Activated CD4-positive, alpha-beta memory T cell treated with anti-CD3 and anti-CD28 coated beads for 36 hours (primary cell): Measurements from ENCODE around the gene DET1. TPM values are rescaled to one million over a fixed set of nuclear protein-coding genes. Genes with fewer than 3 reads are reported as not detected.
"Not testable (repeated sequence)": the region's sequence is repeated elsewhere in the genome, so short reads cannot be mapped to it uniquely, and the experiment has no call there.

Experiments
- CTCF ChIA-PET: fragments of 350-600 bp; sonication (Branson Sonifier 250); formaldehyde crosslinking; loops from one replicate; lab custom pipeline; 2021; ENCODE audit warnings: antibody characterized with exemption, inconsistent platforms; lab: Charles Lee
- POLR2A ChIA-PET: fragments of 350-600 bp; sonication (Branson Sonifier 250); formaldehyde crosslinking; loops from one replicate; lab custom pipeline; 2021; ENCODE audit warnings: antibody characterized with exemption; lab: Charles Lee
- DNase-seq: peaks from one replicate; pipeline ENCODE4 v3.0.0-alpha.2; 2020
- H3K27ac Mint-ChIP-seq: one replicate; pipeline ENCODE4 v1.8.0; 2021; ENCODE audit warnings: mixed read lengths
- H3K27me3 Mint-ChIP-seq: one replicate; pipeline ENCODE4 v1.8.0; 2021; ENCODE audit warnings: mixed read lengths
- H3K36me3 Mint-ChIP-seq: one replicate; pipeline ENCODE4 v1.8.0; 2021; ENCODE audit warnings: mixed read lengths
- H3K4me1 Mint-ChIP-seq: one replicate; pipeline ENCODE4 v1.8.0; 2021; ENCODE audit warnings: low read depth, mixed read lengths
- H3K4me3 Mint-ChIP-seq: one replicate; pipeline ENCODE4 v1.8.0; 2021; ENCODE audit warnings: mild to moderate bottlenecking, mixed read lengths
- H3K9me3 Mint-ChIP-seq: one replicate; pipeline ENCODE4 v1.8.0; 2021; ENCODE audit warnings: mixed read lengths
- intact Hi-C: fragments of 100-400 bp; cut with micrococcal nuclease; formaldehyde crosslinking; loops from one replicate; pipeline ENCODE4 v1.15.1; 2023
- total RNA-seq, 2 experiments: library from RNA; stranded (reverse); gene quantifications; one replicate each; pipeline ENCODE4 v1.2.3, GENCODE V29; 2021

The DET1 gene
- total RNA-seq, 2 experiments from 2014 or later, result 1.9 to 2.2 TPM

GRCh38 chr15:88564741-88565140, 18.3 kb upstream of the DET1 start:
- H3K9me3 Mint-ChIP-seq, result no peaks in the 10 kb centered on the region
- intact Hi-C loops, result no loop called here
- H3K27me3 Mint-ChIP-seq, result no peaks in the 10 kb centered on the region
- ChIA-PET CTCF (no interaction called here), POLR2A (no interaction called here)
- DNase-seq, result no peak
- H3K36me3 Mint-ChIP-seq, result no peaks in the 10 kb centered on the region
- H3K4me1 Mint-ChIP-seq, result no peaks in the 10 kb centered on the region
- H3K4me3 Mint-ChIP-seq, result no peak overlapping the region
- no peak overlapping the region for H3K27ac Mint-ChIP-seq

DNA sequence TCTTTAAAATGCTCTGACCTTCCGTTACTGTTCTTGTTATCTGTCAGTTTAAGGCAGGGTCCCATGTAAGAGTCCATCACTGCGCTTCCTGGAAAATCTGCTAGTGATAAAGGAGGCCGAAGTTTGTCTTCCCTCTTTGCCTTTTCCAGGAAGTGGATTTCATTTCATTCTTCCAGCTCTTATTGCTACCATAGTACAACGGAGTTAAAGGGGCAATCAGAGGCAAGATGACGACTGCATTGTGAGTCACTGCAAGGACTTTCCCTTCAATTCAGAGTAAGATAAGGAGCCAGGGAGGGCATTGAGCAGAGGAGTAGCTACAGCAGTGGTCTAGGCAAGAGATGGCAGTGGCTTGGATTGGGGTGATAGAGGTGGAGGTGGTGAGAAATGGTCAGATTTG, 17.2 kb upstream of the DET1 start:
- no peaks in the 10 kb centered on the region for H3K9me3 Mint-ChIP-seq
- H3K27me3 Mint-ChIP-seq, result no peaks in the 10 kb centered on the region
- no peak overlapping the region for H3K4me3 Mint-ChIP-seq
- intact Hi-C loops, result no loop called here
- H3K36me3 Mint-ChIP-seq, result no peaks in the 10 kb centered on the region
- H3K27ac Mint-ChIP-seq, result no peak overlapping the region
- DNase-seq, result no peak
- POLR2A ChIA-PET, result no interaction called here
- CTCF ChIA-PET, result no interaction called here
- no peaks in the 10 kb centered on the region for H3K4me1 Mint-ChIP-seq

GRCh38 chr15:88559565-88559964, 13.1 kb upstream of the DET1 start:
- POLR2A ChIA-PET, H3K27ac Mint-ChIP-seq: not testable (repeated sequence)

DNA sequence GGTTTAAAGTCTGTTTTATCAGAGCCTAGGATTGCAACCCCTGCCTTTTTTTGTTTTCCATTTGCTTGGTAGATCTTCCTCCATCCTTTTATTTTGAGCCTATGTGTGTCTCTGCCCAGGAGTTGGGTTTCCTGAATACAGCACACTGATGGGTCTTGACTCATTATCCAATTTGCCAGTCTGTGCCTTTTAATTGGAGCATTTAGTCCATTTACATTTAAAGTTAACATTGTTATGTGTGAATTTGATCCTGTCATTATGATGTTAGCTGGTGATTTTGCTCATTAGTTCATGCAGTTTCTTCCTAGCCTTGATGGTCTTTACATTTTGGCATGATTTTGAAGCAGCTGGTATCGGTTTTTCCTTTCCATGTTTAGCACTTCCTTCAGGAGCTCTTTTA, 11.5 kb upstream of the DET1 start:
- H3K27ac Mint-ChIP-seq, CTCF ChIA-PET, H3K4me3 Mint-ChIP-seq, H3K36me3 Mint-ChIP-seq, H3K4me1 Mint-ChIP-seq, H3K27me3 Mint-ChIP-seq, DNase-seq, POLR2A ChIA-PET, H3K9me3 Mint-ChIP-seq, intact Hi-C loops: not testable (repeated sequence)

More at GRCh38 chr15:88559565-88559964, 13.1 kb upstream of the DET1 start:
- CTCF ChIA-PET, H3K27me3 Mint-ChIP-seq, intact Hi-C loops, DNase-seq, H3K4me1 Mint-ChIP-seq, H3K4me3 Mint-ChIP-seq, H3K9me3 Mint-ChIP-seq, H3K36me3 Mint-ChIP-seq: not testable (repeated sequence)

- H3K4me3 Mint-ChIP-seq, H3K27ac Mint-ChIP-seq, CTCF ChIA-PET, DNase-seq, POLR2A ChIA-PET, H3K27me3 Mint-ChIP-seq, intact Hi-C loops, H3K36me3 Mint-ChIP-seq, H3K9me3 Mint-ChIP-seq: not testable (repeated sequence)
- peaks cover 11% of the 10 kb centered on the region for H3K4me1 Mint-ChIP-seq
Measured at GRCh38 chr15:88548009-88548408, 1.5 kb upstream of the DET1 start.

- not testable (repeated sequence) for H3K27me3 Mint-ChIP-seq, H3K36me3 Mint-ChIP-seq
Measured at GRCh38 chr15:88545578-88546247, 768 bp downstream of the DET1 start.

GRCh38 chr15:88543065-88543776, 3.3 kb downstream of the DET1 start:
- Mint-ChIP-seq H3K9me3 (no peaks in the 10 kb centered on the region), H3K4me1 (peaks cover 13% of the 10 kb centered on the region), H3K27me3 (no peaks in the 10 kb centered on the region), H3K36me3 (no peaks in the 10 kb centered on the region), H3K27ac (no peak overlapping the region), H3K4me3 (no peak overlapping the region)
- no peak for DNase-seq
- intact Hi-C loops, result no loop called here
- ChIA-PET POLR2A (no interaction called here), CTCF (no interaction called here)

More at GRCh38 chr15:88545578-88546247, 768 bp downstream of the DET1 start:
- peak overlapping the region; percentile 89 for H3K27ac Mint-ChIP-seq
- H3K4me1 Mint-ChIP-seq, result peaks cover 13% of the 10 kb centered on the region
- POLR2A ChIA-PET, result interaction anchor here (1.5 kb wide), 1 partner anchor 78 kb away, joined by 3 read pairs; the partner anchor contains the start of genes MRPL46 and MRPS11
- CTCF ChIA-PET, H3K9me3 Mint-ChIP-seq, DNase-seq: not testable (repeated sequence)
- intact Hi-C loops, result loop anchor here (1.0 kb wide), 6 partner anchors 73 to 543 kb away; partner anchors contain the start of genes ABHD2, HAPLN3, MRPL46 and MRPS11
- peak overlapping the region; percentile 88 for H3K4me3 Mint-ChIP-seq

DNA sequence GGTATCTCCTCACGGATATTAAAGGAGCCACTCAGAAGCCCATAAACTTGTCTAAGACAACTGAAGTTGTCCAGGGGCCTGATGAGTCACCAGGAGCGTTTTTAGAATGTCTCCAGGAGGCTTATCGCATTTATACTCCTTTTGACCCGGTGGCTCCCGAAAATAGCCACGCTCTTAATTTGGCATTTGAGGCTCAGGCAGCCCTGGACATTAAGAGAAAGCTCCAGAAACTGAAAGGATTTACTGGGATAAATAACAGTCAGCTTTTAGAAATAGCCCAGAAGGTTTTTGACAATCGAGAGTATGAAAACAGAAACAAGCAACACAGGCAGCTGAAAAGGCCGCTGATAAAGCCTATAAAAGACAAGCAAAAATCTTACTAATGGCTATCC, 4.1 kb downstream of the DET1 start:
- no peak overlapping the region for H3K27ac Mint-ChIP-seq
- no peaks in the 10 kb centered on the region for H3K27me3 Mint-ChIP-seq
- no peak overlapping the region for H3K4me3 Mint-ChIP-seq
- DNase-seq, result no peak
- ChIA-PET POLR2A (no interaction called here), CTCF (no interaction called here)
- H3K9me3 Mint-ChIP-seq, result no peaks in the 10 kb centered on the region
- peaks cover 11% of the 10 kb centered on the region for H3K4me1 Mint-ChIP-seq
- intact Hi-C loops, result no loop called here
- H3K36me3 Mint-ChIP-seq, result no peaks in the 10 kb centered on the region

GRCh38 chr15:88541709-88542341, 4.7 kb downstream of the DET1 start:
- Mint-ChIP-seq H3K27ac (no peak overlapping the region), H3K4me1 (peaks cover 6% of the 10 kb centered on the region), H3K4me3 (no peak overlapping the region), H3K36me3 (no peaks in the 10 kb centered on the region), H3K27me3 (no peaks in the 10 kb centered on the region), H3K9me3 (no peaks in the 10 kb centered on the region)
- DNase-seq, result no peak
- intact Hi-C loops, result no loop called here
- ChIA-PET CTCF (no interaction called here), POLR2A (no interaction called here)

DNA sequence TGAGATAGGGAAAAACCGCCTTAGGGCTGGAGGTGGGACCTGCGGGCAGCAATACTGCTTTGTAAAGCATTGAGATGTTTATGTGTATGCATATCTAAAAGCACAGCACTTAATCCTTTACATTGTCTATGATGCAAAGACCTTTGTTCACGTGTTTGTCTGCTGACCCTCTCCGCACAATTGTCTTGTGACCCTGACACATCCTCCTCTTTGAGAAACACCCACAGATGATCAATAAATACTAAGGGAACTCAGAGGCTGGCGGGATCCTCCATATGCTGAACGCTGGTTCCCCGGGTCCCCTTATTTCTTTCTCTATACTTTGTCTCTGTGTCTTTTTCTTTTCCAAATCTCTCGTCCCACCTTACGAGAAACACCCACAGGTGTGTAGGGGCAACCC, 5.4 kb downstream of the DET1 start:
- intact Hi-C loops, POLR2A ChIA-PET, H3K4me1 Mint-ChIP-seq: not testable (repeated sequence)

GRCh38 chr15:88540350-88540749, 6.1 kb downstream of the DET1 start:
- H3K27ac Mint-ChIP-seq, H3K36me3 Mint-ChIP-seq, H3K27me3 Mint-ChIP-seq, H3K4me3 Mint-ChIP-seq, intact Hi-C loops, H3K9me3 Mint-ChIP-seq, H3K4me1 Mint-ChIP-seq, CTCF ChIA-PET, DNase-seq: not testable (repeated sequence)
- POLR2A ChIA-PET, result interaction anchor here (0.7 kb wide), 1 partner anchor 12 kb away, joined by 4 read pairs; no protein-coding TSS in a partner anchor

More for the DNA sequence above, 5.4 kb downstream of the DET1 start:
- H3K36me3 Mint-ChIP-seq, CTCF ChIA-PET, H3K27me3 Mint-ChIP-seq, DNase-seq, H3K27ac Mint-ChIP-seq, H3K9me3 Mint-ChIP-seq, H3K4me3 Mint-ChIP-seq: not testable (repeated sequence)

- Mint-ChIP-seq H3K27ac (no peak overlapping the region), H3K4me3 (no peak overlapping the region), H3K4me1 (peaks cover 1% of the 10 kb centered on the region), H3K36me3 (peaks cover 9% of the 10 kb centered on the region), H3K27me3 (no peaks in the 10 kb centered on the region), H3K9me3 (peaks cover 12% of the 10 kb centered on the region)
- CTCF ChIA-PET, result interaction anchor here (1.1 kb wide), 1 partner anchor 26 kb away, joined by 7 read pairs; no protein-coding TSS in a partner anchor
- DNase-seq, result no peak
- intact Hi-C loops, result no loop called here
- POLR2A ChIA-PET, result interaction anchor here (0.7 kb wide), 1 partner anchor 11 kb away, joined by 4 read pairs; no protein-coding TSS in a partner anchor
Measured at GRCh38 chr15:88539441-88539840, 7.0 kb downstream of the DET1 start.
